ENCODE results near the gene TEX264. TPM values are rescaled to one million over a fixed set of nuclear protein-coding genes. Genes with fewer than 3 reads are reported as not detected.

TEX264 gene
- total RNA-seq, 1 donor from 2014 or later = 43.1 TPM

Other genes with a start within 250 kb of the TEX264 start
- gene DCAF1, start 171.2 kb upstream of the TEX264 start, total RNA-seq = 41.1 and 43.0 TPM in 2 replicates
- gene RAD54L2, start 132.5 kb upstream of the TEX264 start, total RNA-seq = 39.3 and 40.0 TPM in 2 replicates
- 0.23 and 0.27 TPM in 2 replicates for gene GRM2, start 35.8 kb downstream of the TEX264 start, total RNA-seq
- not detected in 2 replicates for gene IQCF6, start 108.0 kb downstream of the TEX264 start, total RNA-seq
- not detected in 2 replicates for gene IQCF2, start 190.4 kb downstream of the TEX264 start, total RNA-seq
- not detected in 2 replicates for gene IQCF5, start 204.3 kb downstream of the TEX264 start, total RNA-seq
- gene IQCF1, start 232.1 kb downstream of the TEX264 start, total RNA-seq = not detected in 2 replicates